GM12878 (cell line): ENCODE data around the gene MS4A6E. TPM values are rescaled to one million over a fixed set of nuclear protein-coding genes. Genes with fewer than 3 reads are reported as not detected.
A peak's percentile ranks its signal among the peaks of the same experiment; 100 is the strongest.

Source experiments
- ATAC-seq: fragments of 200-7000 bp; cut with Tn5 transposase; 3 replicates; pipeline ENCODE4 v1.9.1; 2020; ENCODE audit warnings: mild to moderate bottlenecking, moderate library complexity
- BruUV-seq: library from RNA; stranded (reverse); fragments of 400-500 nt; replicated peaks from 2 replicates; lab custom pipeline; 2021; lab: Mats Ljungman, UMichigan
- CTCF ChIA-PET: fragments of 300-600 bp; sonication (Branson Sonifier 250); formaldehyde crosslinking; extraction: SDS; loops from one replicate; lab custom pipeline; 2021; ENCODE audit warnings: inconsistent platforms; lab: Yijun Ruan, JAX
- POLR2A ChIA-PET: fragments of 350-600 bp; formaldehyde crosslinking; extraction: SDS; loops from one replicate; lab custom pipeline; 2021; ENCODE audit warnings: inconsistent platforms; lab: Charles Lee
- RAD21 ChIA-PET: fragments of 300-600 bp; sonication (Branson Sonifier 250); formaldehyde crosslinking; loops from one replicate; lab custom pipeline; 2023; ENCODE audit warnings: antibody characterized with exemption; ENCODE audit not compliant: unreplicated experiment; lab: Charles Lee
- SMC1A ChIA-PET: fragments of 300-600 bp; sonication (Branson Sonifier 250); formaldehyde crosslinking; loops from one replicate; lab custom pipeline; 2023; ENCODE audit not compliant: unreplicated experiment, uncharacterized antibody; lab: Charles Lee
- DNase-seq: peaks from one replicate; pipeline ENCODE4 v3.0.0-alpha.2; 2011; ENCODE audit warnings: low read depth, low spot score
- FAIRE-seq: peaks from 3 replicates; lab custom pipeline; 2011; peaks lifted over from hg19 to GRCh38; lab: Jason Lieb, UNC
- H2AFZ ChIP-seq: 2 replicates; pipeline ENCODE4 v1.6.0; 2011; ENCODE audit warnings: low read depth, low read length, control low read depth; ENCODE audit not compliant: control insufficient read depth
- H3K27ac ChIP-seq: 2 replicates; pipeline ENCODE4 v1.5.1; 2011; ENCODE audit warnings: control low read depth; ENCODE audit not compliant: control insufficient read depth, insufficient read depth
- H3K27me3 ChIP-seq, 2 experiments: replicated peaks in 1 of 2; 2 replicates each; pipeline versions ENCODE4 v1.6.0 to v1.6.1; 2011; ENCODE audit warnings: low read length in 1 of 2; ENCODE audit not compliant: control insufficient read depth in 2 of 2, insufficient read depth in 2 of 2
- H3K36me3 ChIP-seq, 2 experiments: 2 replicates each; pipeline ENCODE4 v1.5.1; 2011; ENCODE audit warnings: low read length in 1 of 2; ENCODE audit not compliant: control insufficient read depth in 2 of 2, insufficient read depth in 2 of 2
- H3K4me1 ChIP-seq: 2 replicates; pipeline ENCODE4 v1.6.1; 2011; ENCODE audit warnings: mild to moderate bottlenecking, low read length, moderate library complexity, mixed read lengths; ENCODE audit not compliant: control insufficient read depth, insufficient read depth
- H3K4me2 ChIP-seq: 2 replicates; pipeline ENCODE4 v1.6.0; 2011; ENCODE audit warnings: control low read depth; ENCODE audit not compliant: control insufficient read depth, insufficient read depth
- H3K4me3 ChIP-seq: fragments of 200-600 bp; sonication (generic); 2 replicates; pipeline ENCODE4 v1.5.1; 2016
- H3K79me2 ChIP-seq: 2 replicates; pipeline ENCODE4 v1.6.0; 2011; ENCODE audit warnings: low read length; ENCODE audit not compliant: control insufficient read depth, insufficient read depth
- H3K9ac ChIP-seq: 2 replicates; pipeline ENCODE4 v1.8.0; 2011; ENCODE audit warnings: low read length, control low read depth, mixed read lengths; ENCODE audit not compliant: control insufficient read depth, insufficient read depth
- H3K9me3 ChIP-seq: replicated peaks from 3 replicates; pipeline ENCODE4 v1.5.1; 2011; ENCODE audit warnings: mild to moderate bottlenecking, low read length; ENCODE audit not compliant: control insufficient read depth, insufficient read depth
- H4K20me1 ChIP-seq: 2 replicates; pipeline ENCODE4 v1.6.0; 2011; ENCODE audit not compliant: control insufficient read depth, insufficient read depth
- CBX5 ChIP-seq: sonication (generic); IDR thresholded peaks from 2 replicates; pipeline ENCODE4 v1.6.1; 2016; ENCODE audit warnings: low read depth, moderate library complexity, mild to moderate bottlenecking, inconsistent platforms
- CREB1 ChIP-seq: IDR thresholded peaks from 2 replicates; pipeline ENCODE4 v1.6.1; 2012; ENCODE audit warnings: low read depth, mild to moderate bottlenecking, inconsistent platforms
- NFXL1 ChIP-seq: fragments of 450-650 bp; IDR thresholded peaks from 2 replicates; pipeline ENCODE4 v1.6.1; 2017; ENCODE audit warnings: antibody characterized with exemption, mild to moderate bottlenecking, borderline replicate concordance
- RCOR1 ChIP-seq: conservative IDR thresholded peaks from 2 replicates; pipeline ENCODE4 v1.6.1; 2012; ENCODE audit warnings: low read depth, low read length, improper control_type of control experiment
- SIN3A ChIP-seq: IDR thresholded peaks from 2 replicates; pipeline ENCODE4 v1.6.1; 2012; ENCODE audit warnings: low read depth, low read length, improper control_type of control experiment
- WGBS: methylation state at CpG from one replicate; pipeline ENCODE4 v1.1.6; 2016; ENCODE audit warnings: low lambda C conversion rate; ENCODE audit not compliant: insufficient replicate concordance, insufficient coverage; ENCODE audit errors: missing lambda C conversion rate; 5-methylcytosine and 5-hydroxymethylcytosine counted together
- in situ Hi-C: fragments of 300-500 bp; cut with MboI; formaldehyde crosslinking; loops from 9 replicates; pipeline ENCODE4 v1.14.3; 2018; ENCODE audit warnings: mixed read lengths
- intact Hi-C: fragments of 100-400 bp; cut with micrococcal nuclease; formaldehyde crosslinking; loops from one replicate; pipeline ENCODE4 v1.14.2; 2022; ENCODE audit not compliant: unreplicated experiment
- polyA plus RNA-seq, 11 experiments: library from polyadenylated mRNA; depleted of rRNA in 4 of 11; unstranded in 6 of 11; stranded (reverse) in 5 of 11; fragments of >200 nt; fragmentation: Nextera tagmentation in 4 of 11; fragmentation: Illumina TruSeq in 1 of 11; extraction: Ambion mirVana in 4 of 11; extraction: Trizol in 1 of 11; gene quantifications; 1 replicate in 1 of 11; 2 replicates in 10 of 11; pipeline versions ENCODE4 v1.2.1 to v1.2.3, GENCODE V29; 2011 to 2016; ENCODE audit warnings: inconsistent platforms in 2 of 11, missing spikeins in 2 of 11, low read depth in 1 of 11
- total RNA-seq, 4 experiments: library from RNA; depleted of rRNA in 3 of 4; stranded (reverse); fragments of >200 nt in 3 of 4; fragmentation: Illumina TruSeq in 1 of 4; extraction: Trizol in 1 of 4; gene quantifications; 2 replicates each; pipeline versions ENCODE4 v1.2.1 to v1.2.3, GENCODE V29; 2013 to 2021

Gene MS4A6E
- total and polyA plus RNA-seq, 10 of the 15 experiments (the other 5 are each of a cell fraction or from before 2014, with no cell fraction given), result 0.14 to 0.86 (median 0.47) TPM; not detected in 5

DNA sequence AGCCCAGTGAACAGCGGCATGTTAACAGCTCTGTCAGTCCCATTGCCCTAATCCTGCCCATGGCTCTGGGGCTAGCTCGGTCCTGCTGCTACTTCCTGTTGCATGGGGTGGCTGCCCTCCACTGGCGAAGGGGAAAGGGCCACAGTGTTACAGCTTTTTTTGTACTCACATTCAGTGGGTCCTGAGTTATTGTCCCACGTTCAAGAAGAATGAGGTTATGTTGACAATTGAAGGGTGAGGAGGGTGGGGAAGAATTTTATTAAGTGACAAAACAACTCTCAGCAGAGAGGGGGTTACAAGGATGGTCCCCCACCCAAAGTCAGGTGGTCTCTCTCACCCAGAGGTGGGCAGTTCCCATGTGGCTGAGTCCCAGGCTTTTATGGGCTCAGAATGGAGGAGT lies 33.6 kb downstream of the MS4A6E start:
- ATAC-seq, result no peak
- BruUV-seq, result no TSS peak
- no peak for DNase-seq
- Histone ChIP-seq H3K79me2 (peaks cover 2% of the 10 kb centered on the region), H3K27me3 (no peaks in the 10 kb centered on the region), H4K20me1 (no peaks in the 10 kb centered on the region), H3K4me2 (no peak overlapping the region), H3K9ac (no peak overlapping the region), H3K36me3 (no peaks in the 10 kb centered on the region), H2AFZ (no peak overlapping the region), H3K4me3 (no peak overlapping the region), H3K4me1 (peaks cover 9% of the 10 kb centered on the region; the same call in 1 of the 2 replicates), H3K9me3 (peaks cover 13% of the 10 kb centered on the region; the same call in 2 of the 3 replicates), H3K27ac (no peak overlapping the region)
- in situ Hi-C loops (loop anchor here (10.0 kb wide), 3 partner anchors 104 to 404 kb away; no protein-coding TSS in a partner anchor), intact Hi-C loops (loop anchor here (5.0 kb wide), 1 partner anchor 272 kb away; no protein-coding TSS in a partner anchor)
- no peak for FAIRE-seq
- 51% methylated on average over 4 of the region's 4 CpGs for WGBS
- ChIA-PET POLR2A (no interaction called here), SMC1A (interaction anchor here (0.9 kb wide), 1 partner anchor 123 kb away, joined by 3 read pairs; no protein-coding TSS in a partner anchor), CTCF (interaction anchor here (1.0 to 8.3 kb wide), 3 partner anchors 12 to 123 kb away, joined by 3 to 146 read pairs (median 6); no protein-coding TSS in a partner anchor), RAD21 (no interaction called here)
- TF ChIP-seq CBX5 (0 out of 2 replicates have a peak, but pooled peaks have one; percentile 36), RCOR1 (no peak), NFXL1 (no peak), CREB1 (no peak)

DNA sequence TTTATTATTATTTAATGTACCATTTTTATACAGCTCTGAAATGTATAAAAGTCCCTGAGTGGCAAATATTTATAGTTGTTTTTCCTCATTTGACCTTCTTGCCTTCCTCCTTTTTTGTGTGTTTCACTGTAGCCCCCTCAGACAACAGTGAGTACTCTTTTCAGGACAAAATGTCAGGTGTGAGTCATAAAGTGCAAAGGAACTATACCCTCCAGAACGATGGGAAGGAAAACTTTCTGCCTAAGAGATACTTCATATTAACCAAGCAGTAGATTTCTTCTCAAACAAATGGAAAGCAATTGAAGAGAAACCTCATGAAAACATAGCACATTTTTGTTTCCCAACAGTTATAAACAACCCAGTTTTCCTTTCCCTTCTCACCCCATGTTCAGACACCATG lies 35.2 kb downstream of the MS4A6E start:
- Histone ChIP-seq H3K36me3 (no peaks in the 10 kb centered on the region), H3K4me3 (no peak overlapping the region), H3K9ac (no peak overlapping the region), H3K4me1 (peaks cover 9% of the 10 kb centered on the region; the same call in 1 of the 2 replicates), H3K9me3 (peaks cover 15% of the 10 kb centered on the region; the same call in 2 of the 3 replicates), H4K20me1 (no peaks in the 10 kb centered on the region), H3K4me2 (no peak overlapping the region), H3K27me3 (no peaks in the 10 kb centered on the region), H3K27ac (no peak overlapping the region), H3K79me2 (peaks cover 2% of the 10 kb centered on the region), H2AFZ (no peak overlapping the region)
- CTCF ChIA-PET, result interaction anchor here (0.8 to 8.3 kb wide), 18 partner anchors 11 to 401 kb away, joined by 3 to 190 read pairs (median 17); partner anchors contain the start of gene MS4A1
- POLR2A ChIA-PET, result interaction anchor here (2.4 kb wide), 1 partner anchor 94 kb away, joined by 15 read pairs; the partner anchor contains the start of gene MS4A1
- ATAC-seq (no peak), DNase-seq (no peak), FAIRE-seq (no peak)
- intact Hi-C loops, result loop anchor here (5.0 kb wide), 1 partner anchor 270 kb away; no protein-coding TSS in a partner anchor
- TF ChIP-seq SIN3A, result no peak
- BruUV-seq, result no TSS peak
- in situ Hi-C loops, result loop anchor here (10.0 kb wide), 3 partner anchors 103 to 403 kb away; no protein-coding TSS in a partner anchor
- SMC1A ChIA-PET, result interaction anchor here (1.1 to 11.3 kb wide), 24 partner anchors 9 to 272 kb away, joined by 3 to 298 read pairs (median 14); partner anchors contain the start of genes MS4A1 and MS4A7
- 0% methylated on average over 1 of the region's 1 CpG for WGBS
- RAD21 ChIA-PET, result interaction anchor here (0.6 to 6.7 kb wide), 14 partner anchors 13 to 414 kb away, joined by 3 to 195 read pairs (median 18); partner anchors contain the start of gene MS4A1
